GM21367 (cell line): ENCODE measurements around the gene PRMT3.
"Not testable (repeated sequence)": the region's sequence is repeated elsewhere in the genome, so short reads cannot be mapped to it uniquely, and the experiment has no call there.

Source experiments
- ATAC-seq: cut with Tn5 transposase; IDR thresholded peaks from one replicate; pipeline ENCODE4 v1.9.1; 2021; ENCODE audit not compliant: unreplicated experiment

The PRMT3 gene

GRCh38 chr11:20387261-20388095 lies at the start of gene PRMT3:
TSS of gene PRMT3 (plus strand) at chr11:20387716. CDS start at chr11:20387747, 31 bp downstream.
- ATAC-seq: peak; percentile 79

GRCh38 chr11:20342347-20343141 lies 45.0 kb upstream of the PRMT3 start:
- ATAC-seq: no peak

- no peak for ATAC-seq
Observed at GRCh38 chr11:20351136-20351535, 36.4 kb upstream of the PRMT3 start.

GRCh38 chr11:20351751-20352262 lies 35.7 kb upstream of the PRMT3 start:
- no peak for ATAC-seq

- peak; percentile 46 for ATAC-seq
Observed at GRCh38 chr11:20353829-20354434, 33.6 kb upstream of the PRMT3 start.

- ATAC-seq: peak; percentile 76
Observed at GRCh38 chr11:20355221-20356219, 32.0 kb upstream of the PRMT3 start.

- ATAC-seq: no peak
Observed at GRCh38 chr11:20357150-20357549, 30.4 kb upstream of the PRMT3 start.

GRCh38 chr11:20360650-20361049 lies 26.9 kb upstream of the PRMT3 start:
- no peak for ATAC-seq

- no peak for ATAC-seq
Observed at GRCh38 chr11:20362481-20362880, 25.0 kb upstream of the PRMT3 start.

- ATAC-seq: peak; percentile 5
Observed at GRCh38 chr11:20363149-20363499, 24.4 kb upstream of the PRMT3 start.

- ATAC-seq: peak; percentile 93
Observed at GRCh38 chr11:20363500-20364340, 23.8 kb upstream of the PRMT3 start, which contains the start of gene HTATIP2. TSS of gene HTATIP2 (plus strand) at chr11:20363714. CDS start at chr11:20364238, 524 bp downstream.

GRCh38 chr11:20364341-20364792 lies 23.1 kb upstream of the PRMT3 start:
- no peak for ATAC-seq

GRCh38 chr11:20365465-20365864 lies 22.1 kb upstream of the PRMT3 start:
- ATAC-seq: not testable (repeated sequence)

- ATAC-seq: no peak
Observed at GRCh38 chr11:20367313-20367948, 20.1 kb upstream of the PRMT3 start.

GRCh38 chr11:20368438-20368837 lies 19.1 kb upstream of the PRMT3 start:
- no peak for ATAC-seq

GRCh38 chr11:20369826-20370225 lies 17.7 kb upstream of the PRMT3 start:
- no peak for ATAC-seq

GRCh38 chr11:20372081-20372626 lies 15.4 kb upstream of the PRMT3 start:
- no peak for ATAC-seq

- ATAC-seq: no peak
Observed at GRCh38 chr11:20373147-20373546, 14.4 kb upstream of the PRMT3 start.
